Mesothelial cell of epicardium (in vitro differentiated cells): ENCODE data around the gene PCSK4. TPM values are rescaled to one million over a fixed set of nuclear protein-coding genes. Genes with fewer than 3 reads are reported as not detected.
"Not testable (repeated sequence)": the region's sequence is repeated elsewhere in the genome, so short reads cannot be mapped to it uniquely, and the experiment has no call there.

Experiments
- DNase-seq, 2 experiments: peaks; one replicate each; pipeline ENCODE4 v3.0.0; 2021; ENCODE audit warnings: low spot score in 2 of 2; ENCODE audit not compliant: unreplicated experiment in 2 of 2
- H3K27ac Mint-ChIP-seq: 2 replicates; pipeline ENCODE4 v1.8.0; 2021; ENCODE audit warnings: mixed read lengths
- H3K27me3 Mint-ChIP-seq: 2 replicates; pipeline ENCODE4 v1.8.0; 2021; ENCODE audit warnings: low read depth, mixed read lengths
- H3K36me3 Mint-ChIP-seq: 2 replicates; pipeline ENCODE4 v1.8.0; 2021; ENCODE audit warnings: mixed read lengths
- H3K4me1 Mint-ChIP-seq: 2 replicates; pipeline ENCODE4 v1.8.0; 2021; ENCODE audit warnings: mixed read lengths
- H3K4me3 Mint-ChIP-seq: 2 replicates; pipeline ENCODE4 v1.8.0; 2021; ENCODE audit warnings: mild to moderate bottlenecking, moderate library complexity, mixed read lengths
- H3K9me3 Mint-ChIP-seq: 2 replicates; pipeline ENCODE4 v1.8.0; 2021; ENCODE audit warnings: mixed read lengths
- CTCF ChIP-seq: fragments of 200-600 bp; sonication (generic); IDR thresholded peaks from one replicate; pipeline ENCODE4 v1.5.0; 2021; ENCODE audit warnings: antibody characterized with exemption; ENCODE audit not compliant: unreplicated experiment
- total RNA-seq: library from RNA; stranded (reverse); gene quantifications from 3 replicates; pipeline ENCODE4 v1.2.1, GENCODE V29; 2021

The PCSK4 gene
- total RNA-seq, 1 donor from 2014 or later: 22.6 TPM

GRCh38 chr19:1532003-1532402, 41.9 kb upstream of the PCSK4 start:
- H3K27me3 Mint-ChIP-seq: peaks cover 32% of the 10 kb centered on the region
- no peak overlapping the region for H3K27ac Mint-ChIP-seq
- H3K4me1 Mint-ChIP-seq: no peaks in the 10 kb centered on the region
- no peaks in the 10 kb centered on the region for H3K9me3 Mint-ChIP-seq
- H3K4me3 Mint-ChIP-seq: no peak overlapping the region
- no peak for DNase-seq
- H3K36me3 Mint-ChIP-seq: no peaks in the 10 kb centered on the region
- TF ChIP-seq CTCF: no peak

- Mint-ChIP-seq H3K27me3 (peaks cover 36% of the 10 kb centered on the region), H3K4me1 (no peaks in the 10 kb centered on the region), H3K27ac (no peak overlapping the region), H3K9me3 (no peaks in the 10 kb centered on the region), H3K36me3 (no peaks in the 10 kb centered on the region), H3K4me3 (no peak overlapping the region)
- DNase-seq: no peak
- no peak for TF ChIP-seq CTCF
These were observed 41.4 kb upstream of the PCSK4 start for GRCh38 chr19:1531587-1531986.

GRCh38 chr19:1530856-1531255, 40.7 kb upstream of the PCSK4 start:
- not testable (repeated sequence) for H3K9me3 Mint-ChIP-seq, H3K4me3 Mint-ChIP-seq, H3K36me3 Mint-ChIP-seq, DNase-seq, H3K27ac Mint-ChIP-seq, H3K4me1 Mint-ChIP-seq
- H3K27me3 Mint-ChIP-seq: peaks cover 42% of the 10 kb centered on the region

- Mint-ChIP-seq H3K9me3 (no peaks in the 10 kb centered on the region), H3K4me3 (no peak overlapping the region), H3K4me1 (peaks cover 3% of the 10 kb centered on the region), H3K27ac (no peak overlapping the region), H3K27me3 (peaks cover 52% of the 10 kb centered on the region), H3K36me3 (no peaks in the 10 kb centered on the region)
- DNase-seq: no peak
- TF ChIP-seq CTCF: no peak
These were observed 39.3 kb upstream of the PCSK4 start for GRCh38 chr19:1529430-1529816.

GRCh38 chr19:1528596-1529429, 38.7 kb upstream of the PCSK4 start:
- no peak for DNase-seq
- Mint-ChIP-seq H3K4me3 (no peak overlapping the region), H3K27ac (no peak overlapping the region), H3K9me3 (no peaks in the 10 kb centered on the region), H3K27me3 (peaks cover 54% of the 10 kb centered on the region), H3K4me1 (peaks cover 4% of the 10 kb centered on the region), H3K36me3 (no peaks in the 10 kb centered on the region)
- no peak for TF ChIP-seq CTCF

GRCh38 chr19:1527650-1528309, 37.6 kb upstream of the PCSK4 start:
- no peak for DNase-seq
- TF ChIP-seq CTCF: no peak
- peaks cover 4% of the 10 kb centered on the region for H3K4me1 Mint-ChIP-seq
- H3K27ac Mint-ChIP-seq: no peak overlapping the region
- no peak overlapping the region for H3K4me3 Mint-ChIP-seq
- no peaks in the 10 kb centered on the region for H3K36me3 Mint-ChIP-seq
- no peaks in the 10 kb centered on the region for H3K9me3 Mint-ChIP-seq
- peaks cover 59% of the 10 kb centered on the region for H3K27me3 Mint-ChIP-seq
